Endothelial cell of umbilical vein (primary cell): ENCODE results near the gene WDR6. TPM values are rescaled to one million over a fixed set of nuclear protein-coding genes. Genes with fewer than 3 reads are reported as not detected.

Experiments
- BruUV-seq: library from RNA; stranded (reverse); fragments of 400-500 nt; replicated peaks from 2 replicates; lab custom pipeline; 2021; lab: Mats Ljungman, UMichigan
- CTCF ChIA-PET: fragments of 300-600, 350-600 bp; sonication (Branson Sonifier 250); formaldehyde crosslinking; loops from one replicate; lab custom pipeline; 2021; ENCODE audit warnings: antibody characterized with exemption, inconsistent platforms; lab: Charles Lee
- POLR2A ChIA-PET: fragments of 300-600, 350-600 bp; sonication (Branson Sonifier 250); formaldehyde crosslinking; loops from one replicate; lab custom pipeline; 2021; ENCODE audit warnings: antibody characterized with exemption, inconsistent platforms; lab: Charles Lee
- DNase-seq: peaks from one replicate; pipeline ENCODE4 v3.0.0-alpha.2; 2011; ENCODE audit warnings: low read depth, low spot score
- FAIRE-seq: peaks from 2 replicates; lab custom pipeline; 2011; peaks lifted over from hg19 to GRCh38; lab: Jason Lieb, UNC
- H2AFZ ChIP-seq: 2 replicates; pipeline ENCODE4 v1.6.0; 2012; ENCODE audit warnings: low read depth, low read length, control low read depth, inconsistent platforms
- H3K27ac ChIP-seq: 2 replicates; pipeline ENCODE4 v1.5.1; 2011; ENCODE audit warnings: low read depth, mild to moderate bottlenecking, control low read depth, low read length, moderate library complexity; ENCODE audit not compliant: insufficient read depth
- H3K27me3 ChIP-seq, 2 experiments: 2 replicates each; pipeline versions ENCODE4 v1.6.0 to v1.6.1; 2011; ENCODE audit warnings: low read length in 2 of 2, mixed read lengths in 1 of 2; ENCODE audit not compliant: control insufficient read depth in 2 of 2, insufficient read depth in 2 of 2
- H3K36me3 ChIP-seq, 2 experiments: 2 replicates in 1 of 2; 3 replicates in 1 of 2; pipeline ENCODE4 v1.5.1; 2011; ENCODE audit warnings: low read length in 2 of 2, mild to moderate bottlenecking in 1 of 2, moderate library complexity in 1 of 2; ENCODE audit not compliant: control insufficient read depth in 2 of 2, insufficient read depth in 2 of 2; ENCODE audit errors: extremely low read depth in 1 of 2
- H3K4me1 ChIP-seq: 3 replicates; pipeline ENCODE4 v1.5.1; 2011; ENCODE audit warnings: mild to moderate bottlenecking, low read length; ENCODE audit not compliant: control insufficient read depth, insufficient read depth; ENCODE audit errors: extremely low read depth
- H3K4me2 ChIP-seq: 2 replicates; pipeline ENCODE4 v1.6.1; 2011; ENCODE audit warnings: low read length, control low read depth, mixed read lengths; ENCODE audit not compliant: insufficient read depth
- H3K4me3 ChIP-seq, 3 experiments: fragments of 200-600 bp in 1 of 3; sonication (generic), shearing (Covaris generic) in 1 of 3; replicated peaks in 1 of 3; 2 replicates each; pipeline ENCODE4 v1.5.1; 2011 to 2016; ENCODE audit warnings: control low read depth in 3 of 3, low read length in 3 of 3, mild to moderate bottlenecking in 2 of 3, inconsistent platforms in 1 of 3, low read depth in 1 of 3, moderate library complexity in 1 of 3; ENCODE audit not compliant: insufficient read depth in 1 of 3
- H3K79me2 ChIP-seq: 2 replicates; pipeline ENCODE4 v1.6.0; 2012; ENCODE audit warnings: low read length, inconsistent platforms; ENCODE audit not compliant: control insufficient read depth, insufficient read depth
- H3K9ac ChIP-seq: replicated peaks from 2 replicates; pipeline ENCODE3; 2011; ENCODE audit warnings: low read length, control low read depth; ENCODE audit not compliant: insufficient read depth; ENCODE audit errors: extremely low read depth
- H3K9me1 ChIP-seq: replicated peaks from 3 replicates; pipeline ENCODE4 v1.6.0; 2011; ENCODE audit warnings: mild to moderate bottlenecking, low read length; ENCODE audit not compliant: control insufficient read depth, insufficient read depth; ENCODE audit errors: extremely low read depth
- H3K9me3 ChIP-seq: replicated peaks from 2 replicates; pipeline ENCODE4 v1.5.1; 2012; ENCODE audit warnings: low read length, inconsistent platforms; ENCODE audit not compliant: control insufficient read depth, insufficient read depth
- H4K20me1 ChIP-seq: replicated peaks from 2 replicates; pipeline ENCODE3; 2011; ENCODE audit warnings: mild to moderate bottlenecking, low read length; ENCODE audit not compliant: control insufficient read depth, insufficient read depth; ENCODE audit errors: extremely low read depth
- EZH2 ChIP-seq: IDR thresholded peaks from 2 replicates; pipeline ENCODE4 v1.6.1; 2012; ENCODE audit warnings: borderline replicate concordance, low read depth, mild to moderate bottlenecking, moderate library complexity, low read length, inconsistent platforms; ENCODE audit not compliant: severe bottlenecking
- FOS ChIP-seq: IDR thresholded peaks from 2 replicates; pipeline ENCODE4 v1.6.1; 2011; ENCODE audit warnings: mild to moderate bottlenecking, low read length, moderate library complexity, borderline replicate concordance; ENCODE audit not compliant: insufficient read depth
- GATA2 ChIP-seq: IDR thresholded peaks from 2 replicates; pipeline ENCODE4 v1.7.0; 2011; ENCODE audit warnings: low read depth, mild to moderate bottlenecking, moderate library complexity, mixed read lengths, low read length; ENCODE audit not compliant: insufficient read length, insufficient read depth
- JUN ChIP-seq: IDR thresholded peaks from 2 replicates; pipeline ENCODE4 v1.6.1; 2011; ENCODE audit warnings: borderline replicate concordance, low read depth; ENCODE audit not compliant: insufficient read length, insufficient read depth
- MYC ChIP-seq: IDR thresholded peaks from one replicate; pipeline ENCODE4 v1.6.1; 2011; ENCODE audit warnings: mild to moderate bottlenecking, low read depth, low read length
- POLR2A ChIP-seq: IDR thresholded peaks from 2 replicates; pipeline ENCODE4 v1.6.1; 2012; ENCODE audit warnings: low read depth, mild to moderate bottlenecking, control low read depth, low read length
- POLR2AphosphoS5 ChIP-seq: IDR thresholded peaks from 2 replicates; pipeline ENCODE4 v1.6.1; 2012; ENCODE audit warnings: low read depth, mild to moderate bottlenecking, control low read depth, low read length, moderate library complexity; ENCODE audit not compliant: insufficient read depth
- dilution Hi-C: fragments of 300-500 bp; cut with MboI; formaldehyde crosslinking; loops from one replicate; pipeline ENCODE4 v1.15.0; 2019; ENCODE audit warnings: low sequenced_read_pairs; ENCODE audit not compliant: extremely low pct_ligation_motif_present
- intact Hi-C: fragments of 100-400 bp; cut with micrococcal nuclease; formaldehyde crosslinking; loops from one replicate; pipeline ENCODE4 v1.10.0; 2022
- polyA plus RNA-seq, 4 experiments: library from polyadenylated mRNA; depleted of rRNA in 3 of 4; stranded (reverse) in 3 of 4; unstranded in 1 of 4; fragments of >200 nt; gene quantifications; 2 replicates each; pipeline versions ENCODE4 v1.2.1 to v1.2.3, GENCODE V29; 2011 to 2012; ENCODE audit warnings: missing spikeins in 1 of 4
- total RNA-seq: library from RNA; stranded (reverse); gene quantifications from 2 replicates; pipeline ENCODE4 v1.2.3, GENCODE V29; 2021
- TF ChIP-seq, protein P1 (sequence below): IDR thresholded peaks from 2 replicates; pipeline ENCODE4 v1.6.1; 2011; ENCODE audit not compliant: insufficient read depth, insufficient read length
- TF ChIP-seq, protein P2 (sequence below), 2 donors: IDR thresholded peaks; 1 replicate in 1 of 2; 2 replicates in 1 of 2; pipeline ENCODE4 v1.5.1; 2011; ENCODE audit warnings: low read length in 2 of 2, mild to moderate bottlenecking in 2 of 2, moderate library complexity in 2 of 2, control low read depth in 1 of 2, inconsistent platforms in 1 of 2, low read depth in 1 of 2; ENCODE audit not compliant: insufficient read depth in 1 of 2; ENCODE audit errors: extremely low read depth in 1 of 2

The WDR6 gene
- total and polyA plus RNA-seq, 2 donors (not counting 3 experiments of a cell fraction or from before 2014, with no cell fraction given), result 192 to 319 TPM

DNA sequence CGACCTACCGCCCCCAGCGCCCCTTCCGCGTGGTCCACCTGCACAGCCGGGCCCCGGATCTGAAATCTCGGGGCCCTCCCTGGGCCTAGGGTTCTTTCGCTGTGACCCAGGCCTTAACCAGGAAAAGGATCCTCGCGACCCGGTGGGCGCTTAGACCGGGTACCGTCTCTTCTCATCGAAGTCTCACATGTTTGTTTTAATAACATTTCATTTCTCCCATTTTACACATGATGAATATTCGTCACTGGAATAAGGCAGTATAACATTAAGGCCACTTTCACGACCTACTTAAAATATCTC is 11.5 kb downstream of the WDR6 start:
- no peaks in the 10 kb centered on the region for H3K9me3 ChIP-seq
- peaks cover 31% of the 10 kb centered on the region for H3K4me1 ChIP-seq
- no peak for DNase-seq
- FAIRE-seq, result no peak
- peaks cover 23% of the 10 kb centered on the region for H3K79me2 ChIP-seq
- no peaks in the 10 kb centered on the region for H3K27me3 ChIP-seq
- BruUV-seq, result no TSS peak
- H3K9ac ChIP-seq, result peak overlapping the region; percentile 59
- peak overlapping the region; percentile 36 for H3K27ac ChIP-seq
- ChIA-PET CTCF (interaction anchor here (8.3 kb wide), 1 partner anchor 31 kb away, joined by 127 read pairs; the partner anchor contains the start of gene P4HTM), POLR2A (interaction anchor here (4.2 kb wide), 1 partner anchor 11 kb away, joined by 17 read pairs; the partner anchor contains the start of gene WDR6)
- H3K4me2 ChIP-seq, result peak overlapping the region; percentile 68
- intact Hi-C loops (no loop called here), dilution Hi-C loops (no loop called here)
- peak; percentile 22 for TF ChIP-seq POLR2A
- no peak for TF ChIP-seq FOS
- TF ChIP-seq, protein P1, sequence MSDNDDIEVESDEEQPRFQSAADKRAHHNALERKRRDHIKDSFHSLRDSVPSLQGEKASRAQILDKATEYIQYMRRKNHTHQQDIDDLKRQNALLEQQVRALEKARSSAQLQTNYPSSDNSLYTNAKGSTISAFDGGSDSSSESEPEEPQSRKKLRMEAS, result no peak
- H2AFZ ChIP-seq, result peak overlapping the region; percentile 56
- H4K20me1 ChIP-seq, result no peaks in the 10 kb centered on the region
- peak overlapping the region; percentile 69 to 78 (median 70) for H3K4me3 ChIP-seq
- no peaks in the 10 kb centered on the region for H3K9me1 ChIP-seq
- peaks cover 5 to 30% of the 10 kb centered on the region in 2 experiments for H3K36me3 ChIP-seq

DNA sequence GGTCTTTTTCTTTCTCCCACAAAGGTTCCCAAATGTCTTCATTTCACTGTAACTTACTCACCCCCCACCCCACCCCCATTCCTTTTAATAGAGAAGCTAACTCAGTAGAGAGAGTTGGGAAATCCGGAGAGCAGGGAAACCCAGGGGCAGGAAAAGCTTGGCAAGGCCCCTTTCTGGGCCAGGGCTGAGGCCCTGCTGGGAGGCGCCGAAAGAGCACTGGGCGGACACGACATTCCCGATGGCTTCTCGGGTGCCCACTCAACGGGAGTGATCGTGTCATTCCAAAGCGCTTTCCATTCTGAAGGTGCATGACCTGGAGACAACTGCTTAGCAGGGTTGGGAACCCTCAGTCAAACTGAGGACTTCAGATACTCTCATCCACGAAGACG is 12.7 kb downstream of the WDR6 start:
- H3K36me3 ChIP-seq, result peaks cover 11 to 29% of the 10 kb centered on the region in 2 experiments
- peaks cover 31% of the 10 kb centered on the region for H3K4me1 ChIP-seq
- ChIA-PET CTCF (interaction anchor here (0.6 to 8.3 kb wide), 5 partner anchors 8 to 429 kb away, joined by 3 to 127 read pairs (median 18); partner anchors contain the start of genes P4HTM and WDR6), POLR2A (interaction anchor here (0.6 to 3.8 kb wide), 6 partner anchors 8 to 353 kb away, joined by 4 to 19 read pairs (median 8); partner anchors contain the start of genes IMPDH2, QRICH1 and WDR6)
- intact Hi-C loops, result no loop called here
- TF ChIP-seq POLR2A, result no peak
- no peak for TF ChIP-seq JUN
- no peak for TF ChIP-seq EZH2
- no peak for TF ChIP-seq POLR2AphosphoS5
- TF ChIP-seq, protein P2, sequence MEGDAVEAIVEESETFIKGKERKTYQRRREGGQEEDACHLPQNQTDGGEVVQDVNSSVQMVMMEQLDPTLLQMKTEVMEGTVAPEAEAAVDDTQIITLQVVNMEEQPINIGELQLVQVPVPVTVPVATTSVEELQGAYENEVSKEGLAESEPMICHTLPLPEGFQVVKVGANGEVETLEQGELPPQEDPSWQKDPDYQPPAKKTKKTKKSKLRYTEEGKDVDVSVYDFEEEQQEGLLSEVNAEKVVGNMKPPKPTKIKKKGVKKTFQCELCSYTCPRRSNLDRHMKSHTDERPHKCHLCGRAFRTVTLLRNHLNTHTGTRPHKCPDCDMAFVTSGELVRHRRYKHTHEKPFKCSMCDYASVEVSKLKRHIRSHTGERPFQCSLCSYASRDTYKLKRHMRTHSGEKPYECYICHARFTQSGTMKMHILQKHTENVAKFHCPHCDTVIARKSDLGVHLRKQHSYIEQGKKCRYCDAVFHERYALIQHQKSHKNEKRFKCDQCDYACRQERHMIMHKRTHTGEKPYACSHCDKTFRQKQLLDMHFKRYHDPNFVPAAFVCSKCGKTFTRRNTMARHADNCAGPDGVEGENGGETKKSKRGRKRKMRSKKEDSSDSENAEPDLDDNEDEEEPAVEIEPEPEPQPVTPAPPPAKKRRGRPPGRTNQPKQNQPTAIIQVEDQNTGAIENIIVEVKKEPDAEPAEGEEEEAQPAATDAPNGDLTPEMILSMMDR (IDR thresholded peaks at IDR 0.05; ENCODE audit: extremely low read depth in 1 of 2, insufficient read depth in 1 of 2, low read depth in 1 of 2, low read length in 2 of 2), result no peak
- TF ChIP-seq, protein P1, result no peak
- no peak for TF ChIP-seq GATA2
- TF ChIP-seq FOS, result no peak
- no peak for TF ChIP-seq MYC
- H2AFZ ChIP-seq, result no peak overlapping the region
- DNase-seq (no peak), FAIRE-seq (no peak)
- H3K4me3 ChIP-seq, result peak overlapping the region; percentile 56 to 59 (median 57)
- H3K27ac ChIP-seq, result peak overlapping the region; percentile 95
- no peaks in the 10 kb centered on the region for H3K9me1 ChIP-seq
- H3K9ac ChIP-seq, result peak overlapping the region; percentile 96
- no peaks in the 10 kb centered on the region for H3K27me3 ChIP-seq
- peak overlapping the region; percentile 54 for H3K4me2 ChIP-seq
- H4K20me1 ChIP-seq, result no peaks in the 10 kb centered on the region
- H3K79me2 ChIP-seq, result peaks cover 29% of the 10 kb centered on the region
- H3K9me3 ChIP-seq, result no peaks in the 10 kb centered on the region
- dilution Hi-C loops, result no loop called here
- BruUV-seq, result no TSS peak
